Mammary microvascular endothelial cell (primary cell): ENCODE data around the gene TTC23. TPM values are rescaled to one million over a fixed set of nuclear protein-coding genes. Genes with fewer than 3 reads are reported as not detected.

Experiments
- total RNA-seq: library from RNA; depleted of rRNA; stranded (reverse); fragments of >200 nt; gene quantifications from 2 replicates; pipeline ENCODE4 v1.2.3, GENCODE V29; 2015

The TTC23 gene
- total RNA-seq = 12.0 and 13.2 TPM in 2 replicates

DNA sequence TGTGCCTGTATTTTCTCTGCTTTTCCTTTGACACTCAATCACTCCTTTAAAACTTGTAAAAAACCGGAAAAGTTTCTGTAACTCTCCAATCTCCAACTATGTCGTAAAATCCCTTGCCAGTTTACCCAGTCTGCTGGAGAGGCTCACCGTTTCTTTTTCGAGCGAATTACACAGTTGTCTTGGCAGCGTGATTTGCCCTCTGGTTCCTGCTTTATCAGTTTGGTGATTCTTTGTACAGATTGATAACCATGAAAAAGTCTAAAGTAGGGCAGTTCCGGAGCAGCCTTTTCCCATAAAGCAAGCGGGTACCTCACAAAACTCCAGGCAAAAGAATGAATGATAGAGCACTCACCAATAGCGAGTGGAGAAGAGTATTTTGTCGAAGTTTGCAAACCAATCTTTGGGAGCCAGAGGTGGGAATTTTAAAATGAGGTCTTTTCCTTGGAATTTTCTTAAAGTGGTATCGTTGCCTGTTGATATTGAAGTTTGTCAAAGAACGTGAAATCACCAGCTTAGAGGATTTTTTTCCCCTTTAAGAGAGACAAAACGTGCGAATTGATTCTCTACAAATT lies at the start of gene TTC23:
Gene TTC23, minus strand, starts transcription at position 312 of the 572 bp plus-strand sequence. CDS start 20,869 bp downstream, outside the sequence.

GRCh38 chr15:99250857-99251841 lies 1.8 kb upstream of the TTC23 start, which contains the start of gene LRRC28:
TSS of gene LRRC28 (plus strand) at chr15:99251481. CDS start at chr15:99255958, 4,477 bp downstream.

DNA sequence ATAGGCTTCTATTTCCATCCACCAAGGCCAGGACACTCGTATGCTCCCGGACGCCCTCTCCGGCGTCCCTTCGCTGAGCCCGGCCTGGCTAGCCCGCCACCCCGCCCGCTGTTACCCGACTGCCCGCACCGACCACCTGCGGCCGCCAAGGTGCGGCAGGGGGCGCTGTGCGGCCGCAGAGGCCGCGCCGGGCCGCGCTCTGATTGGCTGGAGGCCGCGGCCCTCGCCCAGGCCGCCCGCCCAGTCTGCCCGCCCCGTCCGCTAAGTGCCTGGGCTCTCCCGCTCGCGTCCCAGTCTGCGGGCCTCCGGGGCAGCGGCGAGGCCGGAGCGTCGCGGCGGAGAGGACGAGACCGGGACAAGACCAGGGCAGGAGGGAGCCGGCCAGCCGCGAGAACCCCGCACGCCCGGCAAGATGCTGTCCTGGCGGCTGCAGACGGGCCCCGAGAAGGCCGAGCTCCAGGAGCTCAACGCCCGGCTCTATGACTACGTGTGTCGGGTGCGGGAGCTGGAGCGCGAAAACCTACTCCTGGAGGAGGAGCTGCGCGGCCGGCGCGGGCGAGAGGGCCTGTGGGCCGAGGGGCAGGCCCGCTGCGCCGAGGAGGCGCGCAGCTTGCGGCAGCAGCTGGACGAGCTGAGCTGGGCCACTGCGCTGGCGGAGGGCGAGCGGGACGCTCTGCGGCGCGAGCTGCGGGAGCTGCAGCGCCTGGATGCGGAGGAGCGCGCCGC lies 144.4 kb downstream of the TTC23 start, which contains the start of gene SYNM:
Gene SYNM, plus strand, starts transcription at position 293 of the 726 bp plus-strand sequence. Its CDS starts 120 bp downstream, at position 413.

Other genes starting within 250 kb of the TTC23 start
- gene PGPEP1L, start 241.8 kb downstream of the TTC23 start, total RNA-seq = not detected in 2 replicates
- gene SYNM, start 144.5 kb downstream of the TTC23 start, total RNA-seq = 11.6 and 13.5 TPM in 2 replicates
- gene LRRC28, start 1.9 kb upstream of the TTC23 start, total RNA-seq = 23.1 and 24.7 TPM in 2 replicates